ENCODE data around the gene RUSF1. TPM values are rescaled to one million over a fixed set of nuclear protein-coding genes. Genes with fewer than 3 reads are reported as not detected.

Gene RUSF1
- total and polyA plus RNA-seq, 9 of the 15 experiments (the other 6 are each of a cell fraction or from before 2014, with no cell fraction given), result 0.80 to 52.8 (median 27.6) TPM

- POLR2A ChIA-PET, result interaction anchor here (0.6 to 1.9 kb wide), 17 partner anchors 8 to 901 kb away, joined by 3 to 15 read pairs (median 4); partner anchors contain the start of genes FUS and RUSF1
- intact Hi-C loops (cut with micrococcal nuclease) (loop anchor here (5.0 to 10.0 kb wide), 3 partner anchors 47 to 505 kb away; partner anchors contain the start of genes RUSF1 and SETD1A), in situ Hi-C loops (cut with MboI) (loop anchor here (10.0 kb wide), 1 partner anchor 235 kb away; no protein-coding TSS in a partner anchor)
- peak; percentile 98 for FAIRE-seq
- peak overlapping the region; percentile 83 for H3K4me3 ChIP-seq
- no TSS peak for BruUV-seq (replicated peaks)
- peaks cover 24 to 50% of the 10 kb centered on the region in 2 experiments for H3K4me1 ChIP-seq (replicated peaks in 1 of 2; ENCODE audit: control insufficient read depth in 2 of 2, insufficient read depth in 2 of 2, low read length in 2 of 2)
- ATAC-seq, result peak; percentile 82
- WGBS (ENCODE audit: insufficient coverage, low coverage, missing lambda C conversion rate), result under 1% methylated on average over 45 of the region's 61 CpGs
- H3K9ac ChIP-seq (ENCODE audit: insufficient read depth in 1 of 2, low read depth in 2 of 2, low read length in 2 of 2), result peak overlapping the region; percentile 98 to 100
- peak overlapping the region; percentile 99 for H3K27ac ChIP-seq (ENCODE audit: extremely low read depth, low read depth, low read length)
- peaks cover 54% of the 10 kb centered on the region for H3K79me2 ChIP-seq (ENCODE audit: control insufficient read depth, insufficient read depth, low read length)
- peak overlapping the region; percentile 97 for H3K4me2 ChIP-seq (ENCODE audit: insufficient read depth, low read length)
- CTCF ChIA-PET (ENCODE audit: low intra/inter-chr PET ratio), result interaction anchor here (0.6 to 1.0 kb wide), 5 partner anchors 237 to 459 kb away, joined by 3 to 4 read pairs (median 3); no protein-coding TSS in a partner anchor
- no peaks in the 10 kb centered on the region for H3K9me3 ChIP-seq (replicated peaks; ENCODE audit: control insufficient read depth, insufficient read depth, low read depth, low read length)
- no peaks in the 10 kb centered on the region for H3K9me1 ChIP-seq (ENCODE audit: control insufficient read depth, insufficient read depth, low read length)
- peak; percentile 95 to 99 (median 96) for DNase-seq (ENCODE audit: extremely low read depth in 1 of 4, low spot score in 3 of 4)
- H3K27me3 ChIP-seq (ENCODE audit: control insufficient read depth in 2 of 2, insufficient read depth in 2 of 2, low read length in 2 of 2), result no peaks in the 10 kb centered on the region
- H4K20me1 ChIP-seq (replicated peaks; ENCODE audit: control insufficient read depth, insufficient read depth, low read length), result peaks cover 4% of the 10 kb centered on the region
- H2AFZ ChIP-seq (ENCODE audit: low read depth, low read length), result peak overlapping the region; percentile 99
- H3K36me3 ChIP-seq (ENCODE audit: control insufficient read depth, insufficient read depth, low read length), result peaks cover 53% of the 10 kb centered on the region; the same call in 2 of the 3 replicates
- TF ChIP-seq NFRKB (IDR thresholded peaks at IDR 0.05; ENCODE audit: low read depth), result peak; percentile 48; the same call in 1 of the 2 replicates
- peak; percentile 12; the same call in 1 of the 2 replicates for TF ChIP-seq RNF2 (IDR thresholded peaks at IDR 0.05)
- peak; percentile 62 for TF ChIP-seq KDM5B (IDR thresholded peaks at IDR 0.05; ENCODE audit: insufficient replicate concordance, low read depth, low read length)
- no peak for TF ChIP-seq PHF20 (IDR thresholded peaks at IDR 0.05; ENCODE audit: partially characterized antibody)
- TF ChIP-seq GTF2A2 (tag; IDR thresholded peaks at IDR 0.05), result no peak
- no peak for TF ChIP-seq CLOCK (CRISPR knock-in tag; IDR thresholded peaks at IDR 0.05; ENCODE audit: borderline replicate concordance)
- peak; percentile 48; the same call in 1 of the 2 replicates for TF ChIP-seq JUN (IDR thresholded peaks at IDR 0.05; ENCODE audit: borderline replicate concordance, low read depth, low read length)
- no peak for TF ChIP-seq JUN (CRISPR knock-in tag; IDR thresholded peaks at IDR 0.05; ENCODE audit: borderline replicate concordance)
- TF ChIP-seq HNRNPH1 (optimal IDR thresholded peaks at IDR 0.05; ENCODE audit: low read depth, low read length), result no peak
- TF ChIP-seq HNRNPLL (IDR thresholded peaks at IDR 0.05; ENCODE audit: low read depth, low read length, poor library complexity, severe bottlenecking), result peak; percentile 23
- no peak for TF ChIP-seq ZNF239 (CRISPR knock-in tag; IDR thresholded peaks at IDR 0.05)
- TF ChIP-seq, protein P1, sequence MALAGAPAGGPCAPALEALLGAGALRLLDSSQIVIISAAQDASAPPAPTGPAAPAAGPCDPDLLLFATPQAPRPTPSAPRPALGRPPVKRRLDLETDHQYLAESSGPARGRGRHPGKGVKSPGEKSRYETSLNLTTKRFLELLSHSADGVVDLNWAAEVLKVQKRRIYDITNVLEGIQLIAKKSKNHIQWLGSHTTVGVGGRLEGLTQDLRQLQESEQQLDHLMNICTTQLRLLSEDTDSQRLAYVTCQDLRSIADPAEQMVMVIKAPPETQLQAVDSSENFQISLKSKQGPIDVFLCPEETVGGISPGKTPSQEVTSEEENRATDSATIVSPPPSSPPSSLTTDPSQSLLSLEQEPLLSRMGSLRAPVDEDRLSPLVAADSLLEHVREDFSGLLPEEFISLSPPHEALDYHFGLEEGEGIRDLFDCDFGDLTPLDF (CRISPR knock-in tag; IDR thresholded peaks at IDR 0.05), result 0 out of 2 replicates have a peak, but pooled peaks have one; percentile 7
- no peak for TF ChIP-seq BMI1 (IDR thresholded peaks at IDR 0.05; ENCODE audit: low read length)
- TF ChIP-seq JUND (IDR thresholded peaks at IDR 0.05; ENCODE audit: borderline replicate concordance, low read depth, low read length), result peak; percentile 63
- peak; percentile 29; the same call in 1 of the 3 replicates for TF ChIP-seq JUND (tag; IDR thresholded peaks at IDR 0.05; ENCODE audit: borderline replicate concordance, low read depth, low read length)
- no peak for TF ChIP-seq ZNF174 (CRISPR knock-in tag; IDR thresholded peaks at IDR 0.05)
- no peak for TF ChIP-seq ZNF140 (CRISPR knock-in tag; IDR thresholded peaks at IDR 0.05)
- no peak for TF ChIP-seq POLR3A (IDR thresholded peaks at IDR 0.05; ENCODE audit: borderline replicate concordance, extremely low read depth, insufficient read depth, insufficient read length)
These were observed 48.3 kb downstream of the RUSF1 start for GRCh38 chr16:31459687-31460581.

Data from K562 (cell line).